SK-N-SH treated with all-trans-retinoic acid at 6 μM for 48 hours (cell line): ENCODE data around the gene SEC31A.

ENCODE experiments used
- ATAC-seq: fragments of 200-7000 bp; cut with Tn5 transposase; 3 replicates; pipeline ENCODE4 v1.9.1; 2020; ENCODE audit warnings: mild to moderate bottlenecking, moderate library complexity
- ARNTL ChIP-seq: fragments of 450-650 bp; formaldehyde crosslinking; IDR thresholded peaks from 2 replicates; pipeline ENCODE4 v1.5.0; 2020; ENCODE audit warnings: low read depth, mild to moderate bottlenecking, moderate library complexity, borderline replicate concordance
- CREB5 ChIP-seq: fragments of 250-450 bp; sonication (Bioruptor Pico); IDR thresholded peaks from 2 replicates; pipeline ENCODE4 v1.5.1; 2020; ENCODE audit warnings: low read depth, mild to moderate bottlenecking, moderate library complexity
- CSRNP3 ChIP-seq: fragments of 250-450 bp; sonication (Bioruptor Pico); IDR thresholded peaks from 2 replicates; pipeline ENCODE4 v1.5.1; 2021; ENCODE audit warnings: mild to moderate bottlenecking, moderate library complexity
- ESRRG ChIP-seq: fragments of 250-450 bp; sonication (Bioruptor Pico); IDR thresholded peaks from 2 replicates; pipeline ENCODE4 v1.6.1; 2021; ENCODE audit warnings: mild to moderate bottlenecking
- GLIS3 ChIP-seq: fragments of 250-450 bp; sonication (Bioruptor Pico); IDR thresholded peaks from 2 replicates; pipeline ENCODE4 v1.5.0; 2020; ENCODE audit warnings: mild to moderate bottlenecking, moderate library complexity
- OSR1 ChIP-seq: fragments of 250-450 bp; sonication (Bioruptor Pico); IDR thresholded peaks from 2 replicates; pipeline ENCODE4 v1.8.0; 2022; ENCODE audit warnings: moderate library complexity, mild to moderate bottlenecking, inconsistent platforms
- PATZ1 ChIP-seq: fragments of 250-450 bp; sonication (Bioruptor Pico); IDR thresholded peaks from 2 replicates; pipeline ENCODE4 v1.8.0; 2020; ENCODE audit warnings: mild to moderate bottlenecking, moderate library complexity, borderline replicate concordance
- POU6F1 ChIP-seq: fragments of 250-450 bp; sonication (Bioruptor Pico); IDR thresholded peaks from 2 replicates; pipeline ENCODE4 v1.8.0; 2021; ENCODE audit warnings: low read depth, mild to moderate bottlenecking, moderate library complexity, borderline replicate concordance
- RARB ChIP-seq: fragments of 250-450 bp; sonication (Bioruptor Pico); IDR thresholded peaks from 2 replicates; pipeline ENCODE4 v1.8.0; 2021; ENCODE audit warnings: mild to moderate bottlenecking, moderate library complexity
- SNAI2 ChIP-seq: fragments of 250-450 bp; sonication (Bioruptor Pico); IDR thresholded peaks from 2 replicates; pipeline ENCODE4 v1.5.0; 2020; ENCODE audit warnings: mild to moderate bottlenecking, moderate library complexity
- TCF4 ChIP-seq: fragments of 250-450 bp; sonication (Bioruptor Pico); IDR thresholded peaks from 2 replicates; pipeline ENCODE4 v1.8.0; 2021; ENCODE audit warnings: mild to moderate bottlenecking, moderate library complexity, borderline replicate concordance
- TOX ChIP-seq: fragments of 250-450 bp; sonication (Bioruptor Pico); IDR thresholded peaks from 2 replicates; pipeline ENCODE4 v1.8.0; 2021; ENCODE audit warnings: mild to moderate bottlenecking, moderate library complexity, borderline replicate concordance
- TSHZ2 ChIP-seq: fragments of 250-450 bp; sonication (Bioruptor Pico); IDR thresholded peaks from 2 replicates; pipeline ENCODE4 v1.5.0; 2020; ENCODE audit warnings: mild to moderate bottlenecking, moderate library complexity
- ZFP3 ChIP-seq: fragments of 250-450 bp; sonication (Bioruptor Pico); IDR thresholded peaks from 2 replicates; pipeline ENCODE4 v1.5.0; 2020; ENCODE audit warnings: mild to moderate bottlenecking, moderate library complexity
- ZFP30 ChIP-seq: fragments of 450-650 bp; formaldehyde crosslinking; IDR thresholded peaks from 2 replicates; pipeline ENCODE4 v1.5.0; 2022; ENCODE audit warnings: mild to moderate bottlenecking, moderate library complexity
- ZNF565 ChIP-seq: fragments of 450-650 bp; formaldehyde crosslinking; conservative IDR thresholded peaks from 2 replicates; pipeline ENCODE4 v1.5.0; 2020; ENCODE audit warnings: low read depth, mild to moderate bottlenecking, moderate library complexity
- ZNF70 ChIP-seq: fragments of 450-650 bp; formaldehyde crosslinking; IDR thresholded peaks from 2 replicates; pipeline ENCODE4 v1.5.0; 2020; ENCODE audit warnings: mild to moderate bottlenecking, moderate library complexity
- ZNF8 ChIP-seq: fragments of 450-650 bp; formaldehyde crosslinking; IDR thresholded peaks from 2 replicates; pipeline ENCODE4 v1.5.0; 2020; ENCODE audit warnings: mild to moderate bottlenecking, moderate library complexity

The SEC31A gene

GRCh38 chr4:82842593-82842992 lies 48.4 kb downstream of the SEC31A start:
- no peak for TF ChIP-seq TCF4 (CRISPR knock-in tag)
- no peak for TF ChIP-seq ZNF8 (CRISPR knock-in tag)
- TF ChIP-seq GLIS3 (CRISPR knock-in tag) = no peak
- TF ChIP-seq SNAI2 (CRISPR knock-in tag) = no peak
- TF ChIP-seq ZNF565 (CRISPR knock-in tag) = no peak
- no peak for TF ChIP-seq CSRNP3 (CRISPR knock-in tag)
- TF ChIP-seq ZFP3 (CRISPR knock-in tag) = no peak
- TF ChIP-seq CREB5 (CRISPR knock-in tag) = no peak
- no peak for TF ChIP-seq TOX (CRISPR knock-in tag)
- TF ChIP-seq ARNTL (CRISPR knock-in tag) = no peak
- no peak for TF ChIP-seq PATZ1 (CRISPR knock-in tag)
- TF ChIP-seq POU6F1 (CRISPR knock-in tag) = no peak
- no peak for TF ChIP-seq OSR1
- TF ChIP-seq TSHZ2 = no peak
- ATAC-seq = peak; percentile 80

- no peak for ATAC-seq
- no peak for TF ChIP-seq ESRRG (CRISPR knock-in tag)
- TF ChIP-seq TCF4 (CRISPR knock-in tag) = no peak
- TF ChIP-seq CREB5 (CRISPR knock-in tag) = no peak
- TF ChIP-seq TOX (CRISPR knock-in tag) = no peak
- no peak for TF ChIP-seq GLIS3 (CRISPR knock-in tag)
- TF ChIP-seq RARB (CRISPR knock-in tag) = no peak
- no peak for TF ChIP-seq PATZ1 (CRISPR knock-in tag)
- TF ChIP-seq CSRNP3 (CRISPR knock-in tag) = no peak
- no peak for TF ChIP-seq ZNF70 (CRISPR knock-in tag)
- TF ChIP-seq TSHZ2 = no peak
- TF ChIP-seq SNAI2 (CRISPR knock-in tag) = no peak
- no peak for TF ChIP-seq ZNF8 (CRISPR knock-in tag)
- TF ChIP-seq ZFP3 (CRISPR knock-in tag) = no peak
- TF ChIP-seq ZFP30 (CRISPR knock-in tag) = no peak
Observed at GRCh38 chr4:82839624-82840023, 51.3 kb downstream of the SEC31A start.
